Stimulated activated naive CD4-positive, alpha-beta T cell treated with Interleukin-2 at 50 U/mL for 16 hours (primary cell): ENCODE measurements around the gene AHR.
"Not testable (repeated sequence)": the region's sequence is repeated elsewhere in the genome, so short reads cannot be mapped to it uniquely, and the experiment has no call there.

ENCODE experiments used
- DNase-seq: peaks from one replicate; lab custom pipeline; 2025; lab: John Stamatoyannopoulos, UW

The AHR gene

DNA sequence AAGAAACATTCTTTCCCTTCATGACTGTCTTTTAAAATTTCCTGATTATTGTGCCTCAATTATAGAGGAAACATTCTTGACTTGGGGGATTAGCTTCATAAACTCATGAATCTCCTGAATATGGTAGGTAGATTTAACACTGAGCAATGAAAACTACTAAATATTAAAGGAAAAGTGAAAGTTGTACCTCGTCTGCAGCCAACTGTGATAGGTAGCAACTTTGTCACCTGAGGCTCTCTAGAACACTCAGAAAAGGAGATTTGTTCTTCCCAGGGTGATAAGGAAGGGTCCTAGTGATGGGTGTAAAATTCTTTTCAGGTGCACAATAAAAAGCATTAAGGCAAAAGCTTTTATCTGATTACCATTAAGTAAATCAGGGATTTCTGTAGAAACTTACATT, 78.1 kb downstream of the AHR start:
- DNase-seq, result no peak

DNA sequence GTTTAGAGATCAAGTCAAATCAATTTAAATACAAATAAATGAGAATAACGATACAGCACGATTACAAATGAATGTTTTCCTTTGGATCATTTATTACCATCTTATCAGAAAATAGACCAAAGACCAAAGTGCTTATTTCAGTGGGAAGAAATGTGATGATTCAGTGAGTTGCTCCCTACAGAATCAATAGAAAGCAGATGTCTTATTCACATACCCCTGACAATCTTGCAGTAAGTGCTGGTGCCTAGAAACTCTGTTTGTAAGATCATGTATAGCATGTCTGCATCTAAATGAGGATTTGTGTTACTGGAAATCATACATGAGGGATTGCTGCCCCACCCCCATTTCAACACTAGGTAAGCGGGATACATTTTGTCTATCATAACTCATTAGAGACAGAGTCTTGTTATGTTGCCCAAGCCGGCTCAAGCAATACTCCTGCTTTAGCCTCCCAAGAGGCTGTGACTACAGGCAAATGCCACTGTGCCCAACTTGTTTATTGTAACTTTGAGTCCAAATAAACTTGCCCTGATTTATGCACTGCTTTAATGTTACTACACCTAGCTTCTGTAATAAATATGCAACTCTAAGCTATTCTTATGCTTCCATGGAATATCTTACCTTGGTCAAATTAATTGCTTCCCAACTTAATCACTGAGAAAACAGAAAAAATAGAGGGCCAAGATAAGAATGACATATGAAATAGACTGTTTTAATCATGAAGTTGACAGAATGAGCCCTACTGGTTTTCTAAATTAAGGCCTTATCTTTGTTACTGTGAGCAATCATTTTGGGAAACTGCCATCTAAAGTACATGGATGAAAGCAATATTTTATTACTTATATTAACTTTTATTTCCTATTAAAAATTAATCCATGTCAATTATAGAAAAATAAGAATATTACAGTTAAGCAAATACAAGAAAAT, 82.5 kb downstream of the AHR start:
- DNase-seq, result no peak

DNA sequence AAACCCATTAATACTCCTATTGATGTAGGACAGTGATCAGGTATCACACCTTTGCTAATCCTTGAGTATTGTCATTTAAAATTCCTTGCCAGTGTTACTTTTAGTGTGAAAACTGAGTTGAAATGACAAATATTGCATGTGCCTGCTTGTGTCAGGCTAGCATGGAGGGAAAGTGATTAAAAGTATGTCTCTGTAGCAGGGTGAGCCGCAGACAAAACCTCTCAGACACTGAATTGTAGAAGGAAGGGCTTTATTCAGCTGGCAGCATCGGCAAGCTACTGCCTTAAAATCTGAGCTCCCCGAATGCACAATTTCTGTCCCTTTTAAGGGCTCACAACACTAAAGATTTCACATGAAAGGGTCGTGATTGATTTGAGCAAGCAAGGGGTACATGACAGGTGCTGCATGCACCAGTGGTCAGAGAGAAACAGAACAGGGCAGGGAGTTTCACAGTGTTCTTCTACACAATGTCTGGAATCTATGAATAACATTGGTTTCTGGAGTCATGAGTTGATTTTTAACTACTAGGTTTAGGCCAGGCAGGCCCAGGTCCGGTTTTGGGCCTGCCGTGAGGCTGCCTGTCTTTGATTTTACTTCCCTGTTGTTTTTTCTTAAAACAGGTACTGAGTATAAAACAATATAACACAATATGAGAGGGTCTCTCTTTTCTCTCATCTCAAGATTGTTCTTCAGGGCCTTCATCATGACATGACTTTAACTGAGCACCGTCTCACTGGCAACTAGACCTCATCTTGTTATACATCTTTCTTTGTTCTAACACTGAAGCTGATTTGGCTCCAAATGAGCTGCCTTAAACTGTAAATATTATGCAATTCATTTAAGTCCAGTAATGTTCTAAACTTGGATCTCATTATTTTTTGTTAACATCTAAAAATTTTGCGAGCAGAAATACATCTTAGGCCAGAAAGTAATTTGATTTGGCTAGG, 84.2 kb downstream of the AHR start:
- not testable (repeated sequence) for DNase-seq

DNA sequence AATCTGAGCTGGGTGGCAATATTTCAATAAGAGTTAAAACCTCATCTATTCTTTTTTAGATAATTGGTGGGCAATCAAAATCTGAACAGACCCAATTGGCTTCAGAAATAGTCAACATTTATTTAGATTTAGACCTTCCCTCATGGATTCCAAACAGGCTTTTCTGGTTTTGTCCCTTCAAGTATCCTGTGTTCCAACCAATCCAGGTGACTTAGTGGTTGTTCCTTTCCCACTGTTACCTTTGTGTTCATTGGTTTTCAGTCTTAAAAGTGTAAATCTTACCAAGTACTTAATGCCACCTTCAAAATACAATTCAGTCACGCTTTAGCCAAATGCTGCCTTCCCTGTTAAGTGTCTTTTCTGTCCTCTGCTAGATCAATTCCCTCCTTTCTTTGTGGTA, 85.9 kb downstream of the AHR start:
- no peak for DNase-seq

DNA sequence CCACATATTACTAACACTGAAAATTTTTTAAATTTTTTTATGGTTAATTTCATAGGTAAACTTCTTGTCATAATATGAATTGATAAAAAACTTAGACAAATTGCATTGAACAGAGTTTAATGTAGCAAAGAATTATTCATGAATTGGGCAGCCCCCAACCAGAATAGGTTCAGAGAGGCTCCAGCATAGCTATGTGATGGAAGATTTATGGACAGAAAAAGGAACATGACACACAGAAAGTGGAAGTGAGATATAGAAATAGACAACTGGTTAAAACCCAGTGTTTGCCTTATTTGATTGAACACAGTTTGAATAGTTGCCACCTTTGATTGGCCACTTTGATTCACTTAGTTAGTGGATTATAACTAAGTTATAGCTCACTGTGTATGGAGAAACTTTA, 87.2 kb downstream of the AHR start:
- no peak for DNase-seq

DNA sequence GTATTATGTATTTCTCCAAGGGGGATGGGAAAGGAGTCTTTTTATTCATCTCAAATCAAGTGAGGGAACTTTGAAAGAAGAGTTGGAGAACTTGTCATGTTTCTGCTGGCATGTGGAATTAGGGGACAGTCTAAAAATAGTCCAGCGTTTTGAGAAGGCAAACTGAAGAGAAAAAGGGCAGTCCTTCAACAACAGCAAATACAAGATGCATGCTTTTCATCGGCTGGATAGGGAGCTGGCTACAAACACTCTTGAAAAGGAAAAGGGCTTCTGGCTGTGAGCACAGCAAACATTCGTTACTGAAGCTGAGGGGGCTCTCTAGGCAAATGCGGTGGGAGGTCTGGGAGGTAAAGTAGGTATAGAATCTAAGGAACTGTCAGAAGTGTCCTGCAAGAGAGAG, 91.9 kb downstream of the AHR start:
- no peak for DNase-seq

DNA sequence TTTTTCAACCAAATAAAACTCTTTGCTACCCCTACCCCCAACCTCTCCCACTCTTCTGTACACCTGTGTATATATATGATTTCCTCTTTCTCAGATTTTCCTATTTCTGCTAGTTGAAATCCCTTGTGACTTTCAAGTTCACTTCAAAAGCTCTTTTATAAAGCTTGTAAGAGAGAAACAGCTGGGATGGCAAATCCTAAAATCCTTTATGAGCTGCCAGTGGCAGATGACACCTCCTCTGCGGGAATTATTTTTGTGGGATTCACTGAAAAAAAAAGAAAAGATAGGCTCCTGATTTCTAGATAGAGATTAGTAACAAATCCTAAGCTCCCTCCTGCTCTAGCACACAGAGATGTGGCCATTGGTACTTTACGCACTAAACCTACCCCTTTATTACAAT, 92.9 kb downstream of the AHR start:
- DNase-seq, result no peak

DNA sequence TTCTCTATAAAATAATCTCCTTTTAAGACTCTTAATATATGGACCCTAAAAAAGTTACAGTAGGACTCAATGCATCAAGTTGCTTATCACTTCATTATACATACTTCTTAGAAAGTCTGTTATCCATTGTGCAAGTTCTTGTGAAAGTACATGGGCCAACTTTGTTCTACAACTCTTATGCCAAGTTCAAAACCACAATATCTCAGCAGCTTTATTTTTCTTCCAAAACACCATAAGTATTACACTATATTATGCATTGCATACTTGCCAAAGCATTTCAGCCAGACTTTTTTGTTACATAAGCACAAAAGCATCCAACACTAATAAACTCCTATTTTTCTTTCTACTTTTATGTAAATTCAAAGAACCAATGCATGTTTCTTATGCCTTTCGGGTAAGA, 94.4 kb downstream of the AHR start:
- DNase-seq, result no peak

DNA sequence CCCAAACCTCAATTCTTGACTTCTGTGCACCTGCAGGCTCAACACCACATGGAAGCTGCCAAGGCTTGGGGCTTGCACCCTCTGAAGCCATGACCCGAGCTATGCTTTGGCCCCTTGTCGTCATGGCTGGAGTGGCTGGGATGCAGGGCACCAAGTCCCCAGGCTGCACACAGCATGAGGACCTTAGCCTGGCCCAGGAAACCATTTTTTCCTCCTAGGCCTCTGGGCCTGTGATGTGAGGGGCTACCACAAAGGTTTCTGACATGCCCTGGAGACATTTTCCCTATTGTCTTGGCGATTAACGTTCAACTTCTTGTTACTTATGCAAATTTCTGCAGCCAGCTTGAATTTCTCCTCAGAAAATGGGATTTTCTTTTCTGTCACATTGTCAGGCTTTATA, 96.1 kb downstream of the AHR start:
- not testable (repeated sequence) for DNase-seq
